Spleen (tissue), 11 donors: ENCODE data around the gene ORAI3. TPM values are rescaled to one million over a fixed set of nuclear protein-coding genes. Genes with fewer than 3 reads are reported as not detected.
A peak's percentile ranks its signal among the peaks of the same experiment; 100 is the strongest.

Experiments used
- DNase-seq: peaks from one replicate; pipeline ENCODE4 v3.0.0-alpha.2; 2020
- H3K27ac ChIP-seq, 8 donors: fragments of 200-600 bp; sonication (generic) in 7 of 8; 1 replicate in 4 of 8; 2 replicates in 4 of 8; pipeline versions ENCODE4 v1.5.0 to v1.8.0; 2016 to 2021; ENCODE audit warnings: inconsistent platforms in 4 of 8, mild to moderate bottlenecking in 4 of 8, moderate library complexity in 1 of 8
- H3K27me3 ChIP-seq, 7 donors: fragments of 200-600 bp; sonication (generic) in 6 of 7; replicated peaks in 1 of 7; 1 replicate in 4 of 7; 2 replicates in 3 of 7; pipeline versions ENCODE4 v1.5.0 to v1.8.0; 2016 to 2021; ENCODE audit warnings: inconsistent platforms in 3 of 7, mild to moderate bottlenecking in 1 of 7
- H3K36me3 ChIP-seq, 6 donors: fragments of 200-600 bp; sonication (generic) in 5 of 6; 1 replicate in 4 of 6; 2 replicates in 2 of 6; pipeline versions ENCODE4 v1.5.0 to v1.8.0; 2016 to 2021; ENCODE audit warnings: inconsistent platforms in 2 of 6
- H3K4me1 ChIP-seq, 6 donors: fragments of 200-600 bp; sonication (generic) in 5 of 6; 1 replicate in 3 of 6; 2 replicates in 3 of 6; pipeline versions ENCODE4 v1.5.0 to v1.8.0; 2016 to 2021; ENCODE audit warnings: inconsistent platforms in 3 of 6
- H3K4me3 ChIP-seq, 8 donors: fragments of 200-600 bp; sonication (generic) in 7 of 8; 1 replicate in 4 of 8; 2 replicates in 4 of 8; pipeline versions ENCODE4 v1.5.0 to v1.8.0; 2016 to 2021; ENCODE audit warnings: inconsistent platforms in 4 of 8, mild to moderate bottlenecking in 4 of 8, moderate library complexity in 2 of 8
- H3K9me3 ChIP-seq, 8 donors: fragments of 200-600 bp; sonication (generic) in 7 of 8; 1 replicate in 4 of 8; 2 replicates in 4 of 8; pipeline versions ENCODE4 v1.5.0 to v1.8.0; 2016 to 2021; ENCODE audit warnings: inconsistent platforms in 4 of 8
- CTCF ChIP-seq, 11 experiments: fragments of 200-600 bp in 7 of 11; fragments of 450-650 bp in 4 of 11; sonication (generic) in 4 of 11; IDR thresholded peaks in 8 of 11; conservative IDR thresholded peaks in 3 of 11; 1 replicate in 7 of 11; 2 replicates in 4 of 11; pipeline versions ENCODE4 v1.4.0 to v1.8.0; 2016 to 2021; ENCODE audit warnings: antibody characterized with exemption in 11 of 11, inconsistent platforms in 4 of 11, mild to moderate bottlenecking in 1 of 11
- POLR2A ChIP-seq, 3 donors: fragments of 450-650 bp; IDR thresholded peaks; one replicate each; pipeline ENCODE4 v1.5.1; 2017; ENCODE audit warnings: antibody characterized with exemption in 3 of 3, mild to moderate bottlenecking in 1 of 3
- POLR2AphosphoS5 ChIP-seq, 3 donors: sonication (generic); formaldehyde crosslinking; IDR thresholded peaks; one replicate each; pipeline ENCODE4 v1.5.1; 2017; ENCODE audit warnings: antibody characterized with exemption in 3 of 3
- WGBS, 5 donors: extraction: QIAGEN DNeasy Blood & Tissue Kit in 3 of 5; methylation state at CpG; one replicate each; pipeline versions ENCODE4 v1.1.5 to v1.1.7; 2013 to 2018; 5-methylcytosine and 5-hydroxymethylcytosine counted together
- intact Hi-C: fragments of 100-400 bp; cut with DNase I; formaldehyde crosslinking; loops from one replicate; pipeline ENCODE4 v1.15.0; 2023; ENCODE audit warnings: low total_unique reads
- polyA plus RNA-seq, 3 donors: library from polyadenylated mRNA; stranded (reverse); fragments of 200-250 nt; gene quantifications; one replicate each; pipeline ENCODE4 v1.2.1, GENCODE V29; 2013
- total RNA-seq, 7 donors: library from RNA; depleted of rRNA in 3 of 7; stranded (reverse); fragments of >200 nt in 3 of 7; fragmentation: NEBNext Ultra II Directional in 4 of 7; extraction: Animal tissue kit (Norgen Biotek cat#: 25700) in 4 of 7; gene quantifications; one replicate each; pipeline versions ENCODE4 v1.1.0 to v1.2.1, GENCODE V29; 2016 to 2021
- donor health status: healthy with polysubstance abuse.
- donor health status: DM: no; HTN: no; CAD: no; lungs with moderate emphysema.
- donor health status: DM: no; HTN: no; CAD: no.
- donor health status: Bipolar disorder and iron deficiency.
- donor health status: healthy.
- donor health status: DM: no; HTN: no; CAD: no.
- donor health status: DM: yes; HTN: yes; CAD: no.

Gene ORAI3
- total and polyA plus RNA-seq, 10 donors: 20.7 to 44.8 (median 26.3) TPM

DNA sequence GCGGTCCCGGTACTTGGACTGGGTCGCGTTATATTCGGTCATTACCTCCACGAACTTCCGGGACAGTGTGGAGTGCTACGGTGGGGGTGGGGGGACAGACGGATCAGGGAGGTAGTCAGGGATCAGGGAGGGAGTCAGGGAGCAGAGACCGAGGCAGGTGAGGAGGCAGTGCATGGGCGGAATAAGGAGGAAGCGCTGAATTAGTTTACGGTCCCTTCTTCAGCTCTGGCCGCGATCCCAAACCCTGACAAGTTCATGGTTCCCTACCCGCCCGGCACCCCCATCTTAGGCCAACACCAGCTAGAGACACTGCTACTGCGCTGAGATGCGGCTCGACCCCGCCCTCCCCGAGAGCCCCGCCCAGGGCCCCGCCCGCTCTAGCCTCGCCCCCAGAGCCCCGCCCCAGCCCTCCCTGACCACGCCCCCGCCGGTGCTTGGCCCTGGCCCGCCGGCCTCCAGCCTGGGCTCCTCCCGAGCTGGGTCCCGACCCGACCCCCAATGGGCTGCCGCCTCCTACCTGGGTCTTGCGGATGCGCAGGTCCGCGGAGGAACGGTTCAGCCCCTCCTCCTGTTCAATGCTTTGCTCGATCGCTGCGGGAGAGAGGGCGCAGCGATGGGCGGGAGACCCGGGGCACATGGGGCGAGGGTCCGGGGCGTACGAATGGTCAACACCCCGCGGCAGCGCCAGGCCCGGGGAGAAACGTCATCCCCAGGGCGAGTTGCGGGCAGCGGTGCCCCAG is 48.3 kb downstream of the ORAI3 start:
- WGBS, 5 donors: 2 to 8% (median 3%) methylated on average over 34 to 60 of the region's 60 CpGs
- Histone ChIP-seq H3K9me3 (no peaks in the 10 kb centered on the region), H3K36me3 (no peaks in the 10 kb centered on the region), H3K4me3 (peak overlapping the region; percentile 28 to 76 (median 44)), H3K27me3 (peaks cover 0 to 10% (median 0%) of the 10 kb centered on the region in 7 donors), H3K27ac (peak overlapping the region; percentile 11 to 90 (median 79)), H3K4me1 (peaks cover 0 to 28% (median 17%) of the 10 kb centered on the region in 6 donors)
- intact Hi-C loops: no loop called here
- no peak for TF ChIP-seq CTCF (IDR thresholded peaks at IDR 0.05 in 8 of 11, conservative IDR thresholded peaks at IDR 0.05 in 3 of 11)
- peak in 2 of 3 donors; percentile 12 to 30 for TF ChIP-seq POLR2A (IDR thresholded peaks at IDR 0.05)
- peak; percentile 75 to 82 (median 80) for TF ChIP-seq POLR2AphosphoS5 (IDR thresholded peaks at IDR 0.05)
- peak; percentile 96 for DNase-seq

DNA sequence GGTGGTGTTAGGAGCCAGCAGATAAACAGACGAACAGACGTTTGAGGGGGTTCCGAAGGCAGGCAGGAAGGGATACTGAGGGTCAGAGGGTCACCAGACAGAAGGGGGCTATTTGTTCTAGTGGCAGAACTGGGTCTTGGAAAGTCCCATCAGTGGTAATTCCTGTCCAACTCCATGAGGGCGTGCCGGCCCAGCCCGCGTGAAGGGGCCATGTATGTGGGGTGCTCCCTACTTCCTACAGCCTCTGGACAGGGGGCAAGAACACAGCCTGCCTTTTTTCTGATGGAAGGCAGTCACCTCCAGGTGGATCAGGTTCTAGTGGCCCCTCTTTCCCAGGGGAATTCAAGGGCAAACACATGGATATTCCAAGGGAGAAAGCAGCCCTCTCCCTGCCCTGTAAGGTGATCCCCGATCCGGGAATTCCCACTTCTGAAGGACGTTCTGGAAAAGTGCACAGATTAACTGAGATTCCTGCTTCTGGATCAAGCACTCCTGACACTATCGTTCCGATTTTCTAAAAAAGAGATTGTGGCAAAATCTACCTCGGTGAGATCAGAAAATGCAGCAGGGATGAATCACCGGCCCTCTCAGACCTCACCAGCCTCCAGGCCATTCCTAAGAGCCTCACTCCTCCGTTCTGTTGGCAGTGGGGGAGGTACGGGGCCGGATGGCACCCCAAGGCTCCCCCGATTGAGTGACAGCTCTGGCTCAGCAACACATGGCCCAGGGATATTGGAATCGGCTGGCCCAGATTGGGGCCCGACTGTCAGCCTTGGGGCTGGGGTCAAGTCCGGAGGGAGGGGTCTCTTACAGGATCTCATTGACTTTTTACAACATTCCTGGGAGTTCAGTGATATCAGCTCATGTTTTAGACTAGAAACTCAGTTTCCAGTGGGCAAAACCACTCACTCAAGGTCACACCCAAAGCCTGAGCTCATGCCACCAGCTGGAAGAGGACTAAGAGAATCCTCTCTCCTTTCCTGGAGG is 49.1 kb downstream of the ORAI3 start:
- peak overlapping the region; percentile 28 to 76 (median 44) for H3K4me3 ChIP-seq
- intact Hi-C loops: no loop called here
- H3K36me3 ChIP-seq: no peaks in the 10 kb centered on the region
- TF ChIP-seq POLR2AphosphoS5 (IDR thresholded peaks at IDR 0.05) (no peak), CTCF (IDR thresholded peaks at IDR 0.05 in 8 of 11, conservative IDR thresholded peaks at IDR 0.05 in 3 of 11) (no peak), POLR2A (IDR thresholded peaks at IDR 0.05) (no peak)
- DNase-seq: no peak
- peaks cover 0 to 10% (median 0%) of the 10 kb centered on the region in 7 donors for H3K27me3 ChIP-seq
- 66 to 73% (median 68%) methylated on average over 21 of the region's 21 CpGs for WGBS, 5 donors
- H3K4me1 ChIP-seq: peaks cover 0 to 28% (median 17%) of the 10 kb centered on the region in 6 donors
- H3K9me3 ChIP-seq: no peaks in the 10 kb centered on the region
- H3K27ac ChIP-seq: peak overlapping the region; percentile 11 to 90 (median 79)

- peaks cover 0 to 10% (median 0%) of the 10 kb centered on the region in 7 donors for H3K27me3 ChIP-seq
- DNase-seq: no peak
- 80 to 91% (median 84%) methylated on average over 6 of the region's 6 CpGs for WGBS, 5 donors
Measured at GRCh38 chr16:30998852-30999761, 50.2 kb downstream of the ORAI3 start.

More at GRCh38 chr16:30998852-30999761, 50.2 kb downstream of the ORAI3 start:
- intact Hi-C loops: no loop called here
- Histone ChIP-seq H3K4me3 (no peak overlapping the region), H3K9me3 (no peaks in the 10 kb centered on the region), H3K27ac (peak overlapping the region in 1 of 8 donors; percentile 90), H3K4me1 (peaks cover 0 to 28% (median 17%) of the 10 kb centered on the region in 6 donors), H3K36me3 (no peaks in the 10 kb centered on the region)
- TF ChIP-seq POLR2A (IDR thresholded peaks at IDR 0.05): no peak
- no peak for TF ChIP-seq CTCF (IDR thresholded peaks at IDR 0.05 in 8 of 11, conservative IDR thresholded peaks at IDR 0.05 in 3 of 11)
- no peak for TF ChIP-seq POLR2AphosphoS5 (IDR thresholded peaks at IDR 0.05)
